SK-N-SH treated with all-trans-retinoic acid at 6 μM for 48 hours (cell line): ENCODE results near the gene L2HGDH.

Experiments used
- ATAC-seq: fragments of 200-7000 bp; cut with Tn5 transposase; 3 replicates; pipeline ENCODE4 v1.9.1; 2020; ENCODE audit warnings: mild to moderate bottlenecking, moderate library complexity
- BACH2 ChIP-seq: fragments of 250-450 bp; sonication (Bioruptor Pico); IDR thresholded peaks from 2 replicates; pipeline ENCODE4 v1.9.0; 2021; ENCODE audit warnings: mild to moderate bottlenecking, borderline replicate concordance
- CREB5 ChIP-seq: fragments of 250-450 bp; sonication (Bioruptor Pico); IDR thresholded peaks from 2 replicates; pipeline ENCODE4 v1.5.1; 2020; ENCODE audit warnings: low read depth, mild to moderate bottlenecking, moderate library complexity
- CSDC2 ChIP-seq: fragments of 250-450 bp; sonication (Bioruptor Pico); IDR thresholded peaks from 2 replicates; pipeline ENCODE4 v1.5.0; 2020; ENCODE audit warnings: mild to moderate bottlenecking, moderate library complexity
- CSRNP3 ChIP-seq: fragments of 250-450 bp; sonication (Bioruptor Pico); IDR thresholded peaks from 2 replicates; pipeline ENCODE4 v1.5.1; 2021; ENCODE audit warnings: mild to moderate bottlenecking, moderate library complexity
- ESRRG ChIP-seq: fragments of 250-450 bp; sonication (Bioruptor Pico); IDR thresholded peaks from 2 replicates; pipeline ENCODE4 v1.6.1; 2021; ENCODE audit warnings: mild to moderate bottlenecking
- GLIS3 ChIP-seq: fragments of 250-450 bp; sonication (Bioruptor Pico); IDR thresholded peaks from 2 replicates; pipeline ENCODE4 v1.5.0; 2020; ENCODE audit warnings: mild to moderate bottlenecking, moderate library complexity
- ISL1 ChIP-seq: fragments of 250-450 bp; sonication (Bioruptor Pico); IDR thresholded peaks from 2 replicates; pipeline ENCODE4 v2.1.2; 2022; ENCODE audit warnings: mild to moderate bottlenecking, moderate library complexity
- PATZ1 ChIP-seq: fragments of 250-450 bp; sonication (Bioruptor Pico); IDR thresholded peaks from 2 replicates; pipeline ENCODE4 v1.8.0; 2020; ENCODE audit warnings: mild to moderate bottlenecking, moderate library complexity, borderline replicate concordance
- POU6F1 ChIP-seq: fragments of 250-450 bp; sonication (Bioruptor Pico); IDR thresholded peaks from 2 replicates; pipeline ENCODE4 v1.8.0; 2021; ENCODE audit warnings: low read depth, mild to moderate bottlenecking, moderate library complexity, borderline replicate concordance
- PPARA ChIP-seq: fragments of 250-450 bp; sonication (Bioruptor Pico); IDR thresholded peaks from 2 replicates; pipeline ENCODE4 v1.5.0; 2020; ENCODE audit warnings: mild to moderate bottlenecking, borderline replicate concordance
- RARB ChIP-seq: fragments of 250-450 bp; sonication (Bioruptor Pico); IDR thresholded peaks from 2 replicates; pipeline ENCODE4 v1.8.0; 2021; ENCODE audit warnings: mild to moderate bottlenecking, moderate library complexity
- SNAI2 ChIP-seq: fragments of 250-450 bp; sonication (Bioruptor Pico); IDR thresholded peaks from 2 replicates; pipeline ENCODE4 v1.5.0; 2020; ENCODE audit warnings: mild to moderate bottlenecking, moderate library complexity
- TCF4 ChIP-seq: fragments of 250-450 bp; sonication (Bioruptor Pico); IDR thresholded peaks from 2 replicates; pipeline ENCODE4 v1.8.0; 2021; ENCODE audit warnings: mild to moderate bottlenecking, moderate library complexity, borderline replicate concordance
- TSHZ2 ChIP-seq: fragments of 250-450 bp; sonication (Bioruptor Pico); IDR thresholded peaks from 2 replicates; pipeline ENCODE4 v1.5.0; 2020; ENCODE audit warnings: mild to moderate bottlenecking, moderate library complexity
- ZFP3 ChIP-seq: fragments of 250-450 bp; sonication (Bioruptor Pico); IDR thresholded peaks from 2 replicates; pipeline ENCODE4 v1.5.0; 2020; ENCODE audit warnings: mild to moderate bottlenecking, moderate library complexity
- ZFP30 ChIP-seq: fragments of 450-650 bp; formaldehyde crosslinking; IDR thresholded peaks from 2 replicates; pipeline ENCODE4 v1.5.0; 2022; ENCODE audit warnings: mild to moderate bottlenecking, moderate library complexity
- ZNF565 ChIP-seq: fragments of 450-650 bp; formaldehyde crosslinking; conservative IDR thresholded peaks from 2 replicates; pipeline ENCODE4 v1.5.0; 2020; ENCODE audit warnings: low read depth, mild to moderate bottlenecking, moderate library complexity
- ZNF70 ChIP-seq: fragments of 450-650 bp; formaldehyde crosslinking; IDR thresholded peaks from 2 replicates; pipeline ENCODE4 v1.5.0; 2020; ENCODE audit warnings: mild to moderate bottlenecking, moderate library complexity
- ZNF8 ChIP-seq: fragments of 450-650 bp; formaldehyde crosslinking; IDR thresholded peaks from 2 replicates; pipeline ENCODE4 v1.5.0; 2020; ENCODE audit warnings: mild to moderate bottlenecking, moderate library complexity

The L2HGDH gene

GRCh38 chr14:50343434-50343833, 31.4 kb upstream of the L2HGDH start:
- ATAC-seq: no peak
- TF ChIP-seq PATZ1 (CRISPR knock-in tag): no peak
- TF ChIP-seq CSDC2: no peak
- TF ChIP-seq ZFP30: no peak
- no peak for TF ChIP-seq POU6F1 (CRISPR knock-in tag)
- TF ChIP-seq RARB (CRISPR knock-in tag): no peak
- TF ChIP-seq ZNF70 (CRISPR knock-in tag): no peak
- no peak for TF ChIP-seq CREB5 (CRISPR knock-in tag)
- TF ChIP-seq PPARA (CRISPR knock-in tag): no peak

GRCh38 chr14:50342221-50343078, 30.4 kb upstream of the L2HGDH start:
- TF ChIP-seq PPARA (CRISPR knock-in tag): no peak
- no peak for TF ChIP-seq ZFP30
- TF ChIP-seq TCF4 (CRISPR knock-in tag): peak; percentile 17; the same call in 1 of the 2 replicates
- peak; percentile 67; the same call in 1 of the 2 replicates for TF ChIP-seq PATZ1 (CRISPR knock-in tag)
- TF ChIP-seq TSHZ2 (CRISPR knock-in tag): 0 out of 2 replicates have a peak, but pooled peaks have one; percentile 49
- TF ChIP-seq SNAI2 (CRISPR knock-in tag): no peak
- TF ChIP-seq CSRNP3 (CRISPR knock-in tag): no peak
- TF ChIP-seq ZFP3 (CRISPR knock-in tag): no peak
- TF ChIP-seq ZNF70 (CRISPR knock-in tag): no peak
- peak; percentile 92 for ATAC-seq

- ATAC-seq: peak; percentile 7; the same call in 1 of the 3 replicates
- no peak for TF ChIP-seq BACH2
- TF ChIP-seq ZFP30: no peak
- TF ChIP-seq ZNF8: no peak
- no peak for TF ChIP-seq ESRRG
- TF ChIP-seq ISL1 (CRISPR knock-in tag): no peak
- TF ChIP-seq CREB5 (CRISPR knock-in tag): no peak
- no peak for TF ChIP-seq PATZ1 (CRISPR knock-in tag)
- no peak for TF ChIP-seq ZNF565 (CRISPR knock-in tag)
- TF ChIP-seq GLIS3 (CRISPR knock-in tag): no peak
Measured at GRCh38 chr14:50340963-50341362, 28.9 kb upstream of the L2HGDH start.
